DOHH2 (cell line): ENCODE data around the gene MYCBP2.
"Not testable (repeated sequence)": the region's sequence is repeated elsewhere in the genome, so short reads cannot be mapped to it uniquely, and the experiment has no call there.

Experiments
- H3F3A ChIP-seq: fragments of 200-600 bp; sonication (generic), shearing (Covaris generic); 2 replicates; pipeline ENCODE4 v1.6.0; 2016; ENCODE audit warnings: antibody characterized with exemption, mild to moderate bottlenecking; ENCODE audit not compliant: control insufficient read depth, insufficient read depth
- H3K27ac ChIP-seq: fragments of 200-600 bp; sonication (generic); 2 replicates; pipeline ENCODE4 v1.5.1; 2014; ENCODE audit warnings: low read depth, mild to moderate bottlenecking, low read length, moderate library complexity
- H3K27me3 ChIP-seq: fragments of 200-600 bp; sonication (generic); 2 replicates; pipeline ENCODE4 v1.6.1; 2014; ENCODE audit warnings: mild to moderate bottlenecking, low read length, mixed read lengths; ENCODE audit not compliant: control insufficient read depth
- H3K36me3 ChIP-seq: fragments of 200-600 bp; sonication (generic); 2 replicates; pipeline ENCODE4 v1.6.1; 2014; ENCODE audit warnings: mild to moderate bottlenecking, low read length, moderate library complexity, mixed read lengths; ENCODE audit not compliant: control insufficient read depth
- H3K4me1 ChIP-seq: fragments of 200-600 bp; sonication (generic); 2 replicates; pipeline ENCODE4 v1.6.1; 2014; ENCODE audit warnings: mild to moderate bottlenecking, low read length, mixed read lengths; ENCODE audit not compliant: control insufficient read depth
- H3K4me2 ChIP-seq: fragments of 200-600 bp; sonication (generic); 2 replicates; pipeline ENCODE4 v1.6.0; 2014; ENCODE audit warnings: mild to moderate bottlenecking, low read length, moderate library complexity
- H3K4me3 ChIP-seq: fragments of 200-600 bp; sonication (generic); 2 replicates; pipeline ENCODE4 v1.5.1; 2014; ENCODE audit warnings: mild to moderate bottlenecking, low read length, mixed read lengths
- H3K79me2 ChIP-seq: fragments of 200-600 bp; sonication (generic); 2 replicates; pipeline ENCODE4 v1.6.1; 2014; ENCODE audit warnings: mild to moderate bottlenecking, low read length, mixed read lengths; ENCODE audit not compliant: control insufficient read depth
- H3K9me2 ChIP-seq: fragments of 200-600 bp; sonication (generic); replicated peaks from 2 replicates; pipeline ENCODE4 v1.6.1; 2014; ENCODE audit warnings: mild to moderate bottlenecking, low read length, mixed read lengths; ENCODE audit not compliant: control insufficient read depth
- H3K9me3 ChIP-seq: fragments of 200-600 bp; sonication (generic); 2 replicates; pipeline ENCODE4 v1.6.1; 2014; ENCODE audit warnings: antibody characterized with exemption, low read length, mixed read lengths; ENCODE audit not compliant: control insufficient read depth, insufficient read depth
- H4K20me1 ChIP-seq: fragments of 200-600 bp; sonication (generic); 2 replicates; pipeline ENCODE4 v1.6.0; 2014; ENCODE audit warnings: low read depth, mild to moderate bottlenecking, antibody characterized with exemption, low read length, moderate library complexity; ENCODE audit not compliant: control insufficient read depth, insufficient read depth
- CTCF ChIP-seq: fragments of 200-600 bp; sonication (generic); IDR thresholded peaks from one replicate; pipeline ENCODE4 v1.5.1; 2014; ENCODE audit warnings: antibody characterized with exemption, mild to moderate bottlenecking, low read depth, low read length; ENCODE audit not compliant: poor library complexity, severe bottlenecking
- EZH2phosphoT487 ChIP-seq: fragments of 200-600 bp; sonication (generic); IDR thresholded peaks from 2 replicates; pipeline ENCODE4 v1.6.1; 2017; ENCODE audit warnings: borderline replicate concordance, mild to moderate bottlenecking, antibody characterized with exemption, low read length, moderate library complexity, mixed read lengths

MYCBP2 gene

GRCh38 chr13:77318741-77319140 lies 8.2 kb downstream of the MYCBP2 start:
- H3K27ac ChIP-seq: no peak overlapping the region
- H3K4me2 ChIP-seq: no peak overlapping the region
- H3K4me3 ChIP-seq: no peak overlapping the region
- no peaks in the 10 kb centered on the region for H3K9me3 ChIP-seq
- H3K9me2 ChIP-seq: no peaks in the 10 kb centered on the region
- peaks cover 99% of the 10 kb centered on the region for H3K79me2 ChIP-seq
- H3F3A ChIP-seq: no peaks in the 10 kb centered on the region
- no peak for TF ChIP-seq EZH2phosphoT487
- TF ChIP-seq CTCF: no peak
- H3K27me3 ChIP-seq: no peaks in the 10 kb centered on the region
- peaks cover 33% of the 10 kb centered on the region for H4K20me1 ChIP-seq
- peaks cover 11% of the 10 kb centered on the region for H3K4me1 ChIP-seq
- H3K36me3 ChIP-seq: peaks cover 4% of the 10 kb centered on the region; the same call in 1 of the 2 replicates

DNA sequence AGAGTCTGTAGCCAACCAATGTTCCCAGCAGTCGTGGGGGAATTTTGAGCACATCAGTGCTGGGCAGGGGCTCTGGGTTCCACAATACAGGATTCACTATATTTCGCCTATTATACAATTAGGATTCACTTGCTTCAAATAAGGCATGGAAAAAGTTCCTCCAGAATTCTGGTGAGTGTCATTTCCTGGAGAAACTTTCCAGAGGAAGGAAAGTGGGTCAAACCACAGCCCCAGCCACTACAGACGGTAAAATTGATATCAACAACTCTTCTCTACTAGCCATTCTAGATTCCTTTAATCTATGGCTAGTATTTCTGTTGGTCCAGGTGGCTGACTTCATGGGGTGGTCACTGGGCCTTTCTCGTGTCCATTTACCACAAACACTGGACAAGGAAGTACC lies 10.5 kb downstream of the MYCBP2 start:
- Histone ChIP-seq H3K4me1 (no peaks in the 10 kb centered on the region), H3K79me2 (peaks cover 99% of the 10 kb centered on the region), H3K36me3 (peaks cover 4% of the 10 kb centered on the region; the same call in 1 of the 2 replicates), H3K27me3 (no peaks in the 10 kb centered on the region), H3K9me2 (no peaks in the 10 kb centered on the region), H3K4me3 (no peak overlapping the region), H4K20me1 (peaks cover 37% of the 10 kb centered on the region), H3K9me3 (no peaks in the 10 kb centered on the region), H3K4me2 (no peak overlapping the region), H3K27ac (no peak overlapping the region), H3F3A (no peaks in the 10 kb centered on the region)
- no peak for TF ChIP-seq EZH2phosphoT487
- no peak for TF ChIP-seq CTCF

- not testable (repeated sequence) for H3K4me1 ChIP-seq, H3K27ac ChIP-seq, H3K9me3 ChIP-seq, H3F3A ChIP-seq, H3K4me3 ChIP-seq, H3K4me2 ChIP-seq, H3K36me3 ChIP-seq, H3K27me3 ChIP-seq, H3K9me2 ChIP-seq
- peaks cover 99% of the 10 kb centered on the region for H3K79me2 ChIP-seq
- H4K20me1 ChIP-seq: peaks cover 37% of the 10 kb centered on the region
Observed at GRCh38 chr13:77315509-77315908, 11.4 kb downstream of the MYCBP2 start.

- H3K79me2 ChIP-seq: peaks cover 99% of the 10 kb centered on the region
- H3K9me2 ChIP-seq: no peaks in the 10 kb centered on the region
- no peak for TF ChIP-seq EZH2phosphoT487
- TF ChIP-seq CTCF: no peak
- no peaks in the 10 kb centered on the region for H3K27me3 ChIP-seq
- no peaks in the 10 kb centered on the region for H3K9me3 ChIP-seq
- H3K36me3 ChIP-seq: peaks cover 4% of the 10 kb centered on the region; the same call in 1 of the 2 replicates
- H3K4me1 ChIP-seq: peaks cover 20% of the 10 kb centered on the region
- peaks cover 27% of the 10 kb centered on the region for H4K20me1 ChIP-seq
- H3F3A ChIP-seq: no peaks in the 10 kb centered on the region
- no peak overlapping the region for H3K4me3 ChIP-seq
- H3K27ac ChIP-seq: no peak overlapping the region
- no peak overlapping the region for H3K4me2 ChIP-seq
Observed at GRCh38 chr13:77313923-77314322, 13.0 kb downstream of the MYCBP2 start.
